NCI-H345 (cell line): Measurements from ENCODE around the gene REEP5.
"Not testable (repeated sequence)": the region's sequence is repeated elsewhere in the genome, so short reads cannot be mapped to it uniquely, and the experiment has no call there.

ENCODE experiments used
- DNase-seq: peaks from one replicate; lab custom pipeline; 2025; lab: John Stamatoyannopoulos, UW

The REEP5 gene

DNA sequence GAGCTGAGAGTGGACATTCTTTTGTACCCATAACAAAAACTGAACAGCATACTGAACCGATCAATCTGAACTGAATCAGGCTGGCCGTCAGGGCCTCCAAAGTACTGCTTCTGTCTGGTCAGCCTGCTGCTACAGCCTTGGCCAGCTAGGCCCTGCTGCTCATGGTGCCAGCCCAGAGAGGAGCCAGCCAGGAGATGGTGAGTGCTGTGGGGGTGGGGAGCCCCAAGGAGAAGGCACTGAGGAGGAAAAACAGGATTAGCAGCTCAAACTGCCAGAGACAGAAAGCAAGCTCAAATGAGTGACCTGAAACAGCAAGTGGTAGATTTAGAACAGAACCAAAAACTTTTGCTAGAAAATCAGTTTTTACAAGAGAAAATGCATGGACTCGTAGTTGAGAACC lies 37.0 kb downstream of the REEP5 start:
- no peak for DNase-seq

DNA sequence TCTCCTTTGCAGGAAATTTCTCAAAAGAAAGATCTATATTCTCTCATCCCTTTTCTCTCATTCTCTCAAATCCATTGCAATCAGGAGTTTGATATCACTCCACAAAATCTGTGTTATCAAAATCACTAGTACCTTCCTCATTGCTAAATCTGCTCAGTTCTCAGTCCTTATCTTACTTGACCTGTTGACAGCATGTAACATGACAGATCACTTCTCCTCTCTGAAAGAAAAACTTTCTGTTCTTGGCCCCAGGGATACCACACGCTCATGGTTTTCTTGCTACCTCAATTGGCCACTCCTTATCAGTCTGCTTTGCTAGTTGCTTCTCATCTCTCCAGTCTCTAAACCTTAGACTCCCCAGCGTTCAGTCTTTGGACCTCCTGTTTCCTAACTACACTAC lies 38.8 kb downstream of the REEP5 start:
- no peak for DNase-seq

DNA sequence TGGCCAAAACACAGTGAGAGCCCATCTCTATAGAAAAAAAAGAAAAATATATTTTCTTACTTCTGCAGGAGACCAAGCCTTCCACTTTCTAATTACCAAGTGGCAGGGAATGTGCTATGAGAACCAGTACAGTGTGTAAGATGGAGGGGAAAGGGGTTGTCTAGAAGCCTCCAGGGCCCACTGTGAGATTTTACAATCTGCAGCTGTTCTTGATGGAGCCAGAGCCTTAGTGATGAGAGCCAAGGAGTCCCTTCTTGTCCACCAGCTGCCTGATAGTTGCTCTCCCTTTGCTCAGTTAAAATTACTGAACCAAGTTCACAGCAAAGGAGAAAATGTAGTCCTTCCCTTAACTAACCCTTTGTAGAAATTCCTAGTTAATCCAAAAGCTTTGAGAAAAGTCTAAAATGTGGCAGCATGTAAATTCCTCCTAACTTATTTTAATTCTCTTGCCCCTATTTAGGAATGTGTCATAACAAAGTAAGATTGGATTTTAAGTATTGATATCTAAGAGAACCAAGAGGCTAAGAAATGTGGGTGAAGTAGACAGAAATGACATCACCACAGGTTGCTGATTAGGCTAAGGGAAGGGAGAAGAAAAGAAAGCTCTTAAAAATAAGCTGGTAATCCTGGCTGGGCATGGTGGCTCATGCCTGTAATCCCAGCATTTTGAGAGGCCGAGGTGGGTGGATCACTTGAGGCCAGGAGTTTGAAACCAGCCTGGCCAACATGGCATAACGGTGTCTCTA lies 41.6 kb downstream of the REEP5 start:
- no peak for DNase-seq

DNA sequence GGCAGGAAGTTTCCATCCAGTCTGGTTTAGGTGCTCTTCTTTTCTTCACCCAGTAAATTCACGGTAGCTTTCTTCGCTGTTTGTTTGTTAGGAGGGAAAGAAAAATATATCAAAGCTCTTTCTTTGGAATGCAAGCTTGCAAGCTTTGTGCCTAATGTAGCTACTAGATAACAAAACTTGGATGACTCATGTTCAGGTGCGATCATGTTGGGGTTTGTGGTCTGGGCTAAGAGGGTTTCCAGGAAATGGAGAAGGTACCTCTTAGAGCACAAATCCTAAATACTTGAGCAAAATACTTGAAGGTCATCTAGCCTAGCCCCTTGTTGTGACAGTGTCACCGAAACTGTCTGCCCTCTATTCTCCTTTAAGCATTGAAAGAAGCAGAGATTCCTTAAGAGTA lies 43.3 kb downstream of the REEP5 start:
- no peak for DNase-seq

DNA sequence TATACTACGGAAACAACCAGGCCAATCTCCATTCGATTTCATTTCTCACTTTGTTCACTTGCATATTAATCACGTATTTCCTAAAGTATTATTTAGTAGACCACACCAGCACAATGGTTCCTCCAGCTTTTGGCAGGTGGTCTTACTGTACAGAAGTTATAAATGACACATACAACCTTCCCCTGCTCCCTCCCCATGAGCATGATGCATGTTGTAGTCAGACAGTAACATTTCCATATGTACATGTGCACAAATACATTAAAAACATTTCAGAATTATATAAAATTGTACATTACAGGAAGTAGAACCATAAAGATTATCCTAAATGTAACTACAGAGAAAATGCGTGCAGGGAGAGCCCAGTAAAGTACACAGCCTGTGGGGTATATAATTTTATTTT lies 43.9 kb downstream of the REEP5 start:
- DNase-seq: no peak

DNA sequence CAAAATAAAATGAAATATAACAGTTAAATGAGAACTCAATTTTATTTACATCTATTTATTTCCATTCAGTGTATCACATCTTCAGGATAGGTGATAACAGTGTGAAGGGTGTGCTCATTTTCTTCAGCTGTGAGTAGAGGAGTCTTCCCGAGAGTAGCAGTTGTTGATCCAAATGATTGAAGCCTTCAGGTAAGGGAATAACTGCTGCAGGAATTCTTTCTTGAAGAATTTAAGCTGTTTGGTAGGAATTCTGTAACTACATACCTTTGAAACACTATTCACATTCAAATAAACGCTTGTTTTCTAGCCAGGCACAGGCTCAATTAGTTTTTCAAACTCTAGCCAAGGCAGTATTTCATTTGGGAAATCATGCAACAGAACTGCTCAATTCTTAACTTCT lies 45.7 kb downstream of the REEP5 start:
- DNase-seq: no peak

DNA sequence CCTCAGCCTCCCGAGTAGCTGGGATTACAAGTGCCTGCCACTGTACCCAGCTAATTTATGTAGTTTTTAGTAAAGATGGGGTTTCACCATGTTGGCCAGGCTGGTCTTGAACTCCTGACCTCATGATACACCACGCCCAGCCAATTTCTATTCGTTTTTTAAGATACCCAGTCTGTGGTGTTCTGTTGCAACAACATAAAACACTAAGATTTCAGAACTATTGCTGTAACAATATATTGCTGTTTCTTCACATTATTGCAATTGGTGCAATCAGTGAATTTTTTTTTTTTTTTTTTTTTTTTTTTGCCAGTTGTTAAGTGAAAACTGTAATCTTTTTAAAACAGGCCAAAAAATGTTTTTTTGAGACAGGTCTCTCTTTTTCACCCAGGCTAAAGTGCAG lies 51.1 kb downstream of the REEP5 start:
- no peak for DNase-seq

DNA sequence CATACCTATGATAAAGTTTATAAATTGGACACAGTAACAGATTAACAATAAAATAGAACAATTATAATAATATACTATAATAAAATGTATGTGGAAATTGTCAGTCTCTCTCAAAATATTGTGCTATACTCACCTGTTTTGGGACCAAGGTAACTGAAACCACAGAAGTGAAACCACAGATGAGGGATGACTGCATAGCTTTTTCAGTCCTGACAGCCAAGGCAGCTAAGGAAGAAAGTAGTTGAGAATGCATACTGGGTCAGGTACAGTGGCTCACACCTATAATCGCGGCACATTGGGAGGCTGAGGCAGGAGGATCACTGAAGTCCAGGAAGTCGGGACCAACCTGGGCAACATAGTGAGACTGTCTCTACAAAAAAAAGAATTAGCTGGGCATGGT lies 52.1 kb downstream of the REEP5 start:
- no peak for DNase-seq

DNA sequence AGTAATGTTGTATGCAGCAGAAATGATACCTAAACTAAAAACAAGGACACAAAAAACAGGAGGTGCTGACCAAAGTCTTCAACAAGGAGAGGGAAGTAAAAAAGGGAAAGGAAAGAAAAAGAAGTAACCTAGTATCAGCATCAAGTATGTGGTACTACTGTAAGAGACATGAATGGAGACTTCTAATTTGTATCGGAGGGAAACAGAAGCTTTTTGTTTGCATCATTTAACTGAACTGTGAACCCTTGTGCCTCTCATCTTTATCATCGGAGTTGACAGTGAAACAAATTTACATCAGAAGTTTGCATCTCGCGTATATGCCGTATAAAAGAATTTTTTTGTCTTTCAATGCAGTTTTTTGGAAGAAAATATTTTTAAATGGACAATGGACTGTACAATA lies 54.6 kb downstream of the REEP5 start:
- DNase-seq: no peak

DNA sequence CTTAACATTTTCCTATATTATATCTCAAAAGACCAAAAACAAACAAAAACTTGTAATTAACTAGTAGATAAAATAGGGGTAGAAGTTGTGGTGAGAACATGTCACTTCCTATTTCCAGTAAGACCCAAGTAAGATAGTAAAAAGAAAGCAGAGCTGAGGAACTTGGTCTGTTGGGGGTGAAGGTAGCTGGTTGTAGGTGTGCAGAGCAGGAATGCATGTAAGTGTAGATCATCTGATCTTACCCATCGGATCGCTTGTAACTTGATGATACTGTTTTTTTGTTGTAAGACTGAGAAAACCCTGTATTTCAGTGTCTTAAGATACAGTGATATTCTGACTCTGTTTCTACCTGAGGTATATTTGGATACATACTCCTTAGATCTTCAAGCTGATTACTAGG lies 55.3 kb downstream of the REEP5 start:
- no peak for DNase-seq

DNA sequence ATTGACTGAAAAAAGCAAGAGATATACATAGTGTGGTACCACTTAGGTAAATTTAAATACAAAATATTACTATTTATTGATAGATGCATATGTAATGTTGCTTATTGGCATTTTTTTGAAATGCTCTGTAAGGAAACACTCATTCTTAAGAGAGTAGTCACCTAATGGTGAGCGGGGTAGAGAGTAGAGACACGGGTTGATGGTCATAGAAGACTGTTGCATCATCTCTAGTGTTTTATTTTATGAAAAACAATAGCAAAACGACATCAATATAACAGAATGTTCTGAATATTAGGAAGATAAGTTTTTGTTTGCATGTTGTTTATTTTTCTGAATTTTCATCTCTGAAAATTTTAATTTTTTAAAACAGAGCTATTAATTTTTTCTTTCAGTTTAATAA lies 56.9 kb downstream of the REEP5 start:
- DNase-seq: no peak

DNA sequence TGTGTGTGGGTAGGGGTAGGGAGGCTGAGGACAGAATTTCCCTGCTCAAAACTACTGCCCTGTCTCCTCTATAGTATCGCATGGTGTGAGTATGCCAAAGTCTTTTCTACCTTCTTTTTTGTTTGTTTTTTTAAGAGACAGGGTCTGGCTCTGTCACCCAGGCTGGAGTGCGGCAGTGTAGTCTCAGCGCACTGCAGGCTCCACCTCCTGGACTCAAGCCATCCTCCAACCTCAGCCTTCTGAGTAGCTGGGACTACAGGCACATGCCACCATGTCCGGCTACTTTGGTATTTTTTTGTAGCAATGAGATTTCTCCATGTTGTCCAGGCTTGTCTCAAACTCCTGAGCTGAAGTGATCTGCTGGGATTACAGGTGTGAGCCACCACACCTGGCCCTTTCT lies 58.5 kb downstream of the REEP5 start:
- DNase-seq: no peak

DNA sequence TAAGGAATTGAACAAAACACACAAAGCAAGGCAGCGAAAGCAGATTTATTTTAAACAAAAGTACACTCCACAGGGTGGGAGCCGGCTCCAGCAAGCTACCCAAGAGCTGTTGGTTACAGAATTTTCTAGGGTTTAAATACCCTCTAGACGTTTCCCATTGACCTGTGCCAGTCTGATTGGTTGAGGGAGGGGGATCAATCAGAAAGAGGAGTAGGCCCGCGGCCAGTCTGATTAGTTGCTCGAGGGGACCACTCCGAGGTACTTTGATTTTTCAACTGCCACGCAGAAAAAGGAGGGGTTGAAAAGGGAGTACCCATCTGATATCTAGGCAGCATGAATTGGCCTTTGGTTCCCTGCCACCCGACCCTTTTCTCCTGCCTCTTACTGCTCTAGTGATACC lies 59.9 kb downstream of the REEP5 start:
- DNase-seq: no peak

DNA sequence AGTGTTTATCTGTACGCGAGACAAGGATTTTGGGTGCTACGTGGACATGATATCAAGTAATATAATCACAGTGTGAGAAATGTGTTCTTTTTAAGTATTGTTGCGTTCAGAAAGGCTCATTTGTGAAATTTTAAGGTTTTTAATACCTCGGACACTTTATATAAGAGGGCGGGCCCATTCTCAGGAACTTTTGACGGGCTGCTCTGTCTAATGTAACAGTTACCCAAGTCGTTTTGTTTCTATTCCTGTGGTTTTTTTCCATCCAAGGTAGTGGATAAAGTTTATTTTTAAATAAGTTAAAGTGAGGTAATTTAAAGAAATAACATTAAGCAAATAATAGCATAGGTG lies 60.4 kb downstream of the REEP5 start:
- no peak for DNase-seq

DNA sequence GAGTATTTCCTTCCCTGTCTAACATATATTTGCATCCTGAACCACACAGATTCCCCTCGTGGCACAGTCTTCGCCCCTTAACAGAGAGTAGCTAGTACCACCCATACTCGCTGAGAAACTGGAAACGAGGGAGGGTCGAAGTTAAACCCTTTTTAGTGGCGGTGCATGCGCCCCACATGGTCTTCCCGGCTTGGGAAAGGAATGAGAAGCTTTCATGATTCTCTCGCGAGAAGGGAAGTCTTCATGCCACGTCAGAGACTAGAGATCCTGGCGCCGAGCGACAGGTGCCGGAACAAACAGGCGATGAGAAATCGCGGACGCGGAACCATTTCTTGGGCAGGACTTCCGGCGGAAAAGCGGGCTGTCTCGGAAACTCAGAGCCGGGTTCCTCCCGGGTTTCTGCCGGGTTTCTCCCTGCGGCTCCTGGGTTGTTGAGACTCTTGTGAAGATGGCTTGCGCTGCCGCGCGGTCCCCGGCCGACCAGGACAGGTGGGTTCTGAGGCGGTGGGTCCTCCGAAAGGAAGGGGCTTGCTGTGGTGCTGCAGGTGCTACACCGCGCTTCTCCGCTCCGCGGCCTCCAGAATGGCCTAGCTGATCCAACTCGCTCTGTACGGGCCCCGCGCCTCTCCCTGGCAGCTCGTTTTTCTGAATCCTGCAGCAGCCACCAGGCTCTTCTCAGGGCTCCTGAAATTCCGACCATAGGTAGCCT lies 60.9 kb downstream of the REEP5 start, which contains the start of gene SRP19:
TSS of gene SRP19 (plus strand) at position 359 of the 709 bp plus-strand sequence. CDS start at position 449, 90 bp downstream.
- DNase-seq: peak; percentile 95

DNA sequence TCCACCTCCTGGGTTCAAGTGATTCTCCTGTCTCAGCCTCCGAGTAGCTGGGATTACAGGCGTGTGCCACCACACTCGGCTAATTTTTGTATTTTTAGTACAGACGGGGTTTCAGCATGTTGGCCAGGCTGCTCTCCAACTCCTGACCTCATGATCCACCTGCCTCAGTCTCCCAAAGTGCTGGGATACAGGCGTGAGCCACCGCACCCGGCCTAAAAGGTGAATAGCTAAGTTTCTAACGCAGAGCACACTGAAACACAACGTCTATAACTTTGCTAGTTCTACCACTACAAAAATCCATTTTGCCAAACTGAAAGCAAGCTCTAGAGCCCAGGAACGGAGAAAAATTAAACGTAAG lies 61.5 kb downstream of the REEP5 start:
- DNase-seq: not testable (repeated sequence)

DNA sequence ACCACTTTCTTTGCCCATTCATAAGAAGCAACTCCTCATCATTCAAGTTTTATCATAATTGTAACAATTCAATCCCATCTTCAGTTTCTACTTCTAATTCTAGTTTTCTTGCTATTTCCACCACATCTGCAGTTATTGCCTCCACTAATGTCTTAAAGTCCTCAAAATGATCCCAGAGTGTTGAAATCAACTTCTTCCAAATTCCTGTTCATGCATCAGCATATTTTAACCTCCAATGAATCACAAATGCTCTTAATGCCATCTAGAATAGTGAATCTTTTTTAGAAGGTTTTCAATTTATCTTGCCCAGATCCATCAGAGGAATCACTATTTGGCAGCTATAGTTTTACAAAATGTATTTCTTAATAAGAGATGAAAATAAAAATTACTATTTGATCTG lies 64.2 kb downstream of the REEP5 start:
- no peak for DNase-seq

DNA sequence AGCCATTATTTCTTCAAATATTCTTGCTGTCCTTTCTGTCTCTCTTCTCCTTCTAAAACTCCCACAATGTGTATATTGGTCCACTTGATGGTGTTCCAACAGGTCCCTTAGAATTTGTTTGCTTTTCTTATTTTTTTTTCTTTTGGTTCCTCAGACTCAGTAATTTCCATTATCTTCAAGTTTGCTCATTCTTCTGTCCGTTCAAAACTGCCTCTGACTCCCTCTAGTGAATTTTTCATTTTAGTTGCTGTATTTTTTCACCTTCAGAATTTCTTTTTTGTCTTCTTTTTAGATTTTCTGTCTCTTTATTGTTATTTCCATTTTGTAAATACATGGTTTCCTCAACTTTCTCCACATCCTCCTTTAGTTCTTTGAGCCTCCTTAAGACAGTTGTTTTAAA lies 67.4 kb downstream of the REEP5 start:
- no peak for DNase-seq

DNA sequence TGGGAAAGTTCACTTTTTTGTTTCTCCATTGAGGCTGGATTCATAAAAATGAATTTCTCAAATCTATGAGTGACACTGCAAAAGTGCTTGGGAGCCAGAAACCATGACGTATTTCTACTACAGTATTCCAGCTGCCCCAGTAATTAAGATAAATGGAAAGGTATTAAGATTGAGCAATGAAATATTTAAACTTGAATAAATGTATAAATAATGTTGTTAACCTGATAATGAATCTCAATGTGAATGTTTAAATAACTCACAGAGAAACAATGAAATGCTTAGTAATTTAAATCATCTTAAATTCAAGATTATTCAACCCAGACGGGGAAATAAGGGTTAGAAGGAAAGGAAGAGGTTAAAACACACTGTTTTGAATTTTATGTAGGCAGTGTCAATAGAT lies 72.1 kb downstream of the REEP5 start:
- DNase-seq: no peak

DNA sequence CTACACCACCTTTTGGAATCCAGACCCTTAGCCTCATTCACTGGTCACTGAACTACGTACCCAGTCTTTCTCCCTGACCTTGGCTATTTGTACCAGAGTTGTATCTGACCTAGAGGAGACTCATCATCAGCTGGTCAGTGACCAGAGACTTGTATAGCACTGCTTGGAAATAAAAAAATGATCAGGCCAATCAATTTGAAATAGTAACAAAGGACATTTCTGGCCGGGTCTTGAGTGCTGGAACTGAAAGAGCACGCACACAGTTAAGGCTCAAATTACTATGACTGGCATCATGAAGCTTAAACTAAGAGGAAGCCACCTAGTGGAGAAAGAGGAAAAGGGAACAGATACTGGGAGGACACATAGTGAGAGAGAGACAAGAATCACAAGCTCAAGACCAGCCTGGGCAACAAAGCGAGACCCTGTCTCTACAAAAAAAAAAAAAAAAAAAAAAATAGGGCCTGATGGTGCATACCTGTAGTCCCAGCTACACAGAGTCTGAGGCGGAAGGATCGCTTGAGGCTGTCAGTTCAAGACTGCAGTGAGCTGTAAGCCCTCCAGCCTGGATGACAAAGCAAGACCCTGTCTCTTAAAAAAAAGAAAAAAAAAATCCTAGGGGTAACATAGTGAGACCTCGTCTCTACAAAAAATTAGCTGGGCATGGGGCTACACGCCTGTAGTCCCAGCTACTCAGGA lies 73.8 kb downstream of the REEP5 start:
- peak; percentile 55 for DNase-seq

DNA sequence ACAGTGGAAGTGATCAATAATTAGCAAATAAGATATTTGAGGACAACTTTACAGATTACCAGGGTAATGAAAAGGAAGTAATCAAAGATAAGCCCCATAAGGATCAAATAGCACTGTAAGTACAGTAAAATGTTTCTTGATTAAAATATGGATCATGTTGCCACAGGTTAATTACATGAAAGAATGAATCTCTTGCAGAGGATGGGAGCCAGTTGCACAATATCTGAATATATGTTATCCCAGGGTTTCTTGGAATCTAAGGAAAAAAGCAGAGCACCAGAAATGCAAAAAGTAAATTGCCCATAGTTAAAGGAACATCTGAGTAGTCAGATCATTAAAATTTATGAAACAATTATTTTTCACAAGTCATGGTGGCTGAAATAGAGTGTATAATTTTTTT lies 74.7 kb downstream of the REEP5 start:
- DNase-seq: no peak

DNA sequence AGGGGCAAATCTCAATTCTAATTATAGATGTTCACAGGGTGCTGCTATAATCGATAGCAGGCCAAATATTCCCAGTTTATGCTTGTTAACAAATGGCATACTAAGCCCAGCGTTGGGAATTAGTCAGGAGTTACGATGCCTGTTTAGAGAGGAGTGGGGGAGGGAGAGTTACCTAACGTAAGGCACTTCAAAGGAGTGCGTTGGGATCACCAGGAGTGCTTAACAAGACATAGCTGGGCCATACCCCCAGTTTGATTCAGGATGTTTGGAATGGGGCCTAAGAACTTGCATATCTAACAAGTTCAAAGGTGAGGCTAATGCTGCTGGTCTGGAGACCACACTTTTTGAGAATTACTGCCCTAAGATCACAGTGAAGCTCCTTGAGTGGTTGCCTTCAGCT lies 75.5 kb downstream of the REEP5 start:
- no peak for DNase-seq

DNA sequence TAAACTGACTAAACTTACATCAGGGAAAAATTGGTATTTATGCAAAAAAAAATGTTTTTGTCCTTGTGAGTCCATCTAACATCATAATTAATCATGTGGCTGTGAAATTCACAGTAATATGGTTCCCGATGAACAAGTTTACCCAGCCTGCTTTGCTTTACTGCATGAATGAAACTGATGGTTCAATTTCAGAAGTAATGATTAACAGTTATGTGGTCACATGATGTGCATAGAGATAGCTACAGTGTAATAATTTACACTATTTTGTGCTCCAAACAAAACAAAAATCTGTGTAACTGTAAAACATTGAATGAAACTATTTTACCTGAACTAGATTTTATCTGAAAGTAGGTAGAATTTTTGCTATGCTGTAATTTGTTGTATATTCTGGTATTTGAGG lies 77.5 kb downstream of the REEP5 start:
- DNase-seq: no peak
